BJ (cell line): ENCODE measurements around the gene SRP9. TPM values are rescaled to one million over a fixed set of nuclear protein-coding genes. Genes with fewer than 3 reads are reported as not detected.
"Not testable (repeated sequence)": the region's sequence is repeated elsewhere in the genome, so short reads cannot be mapped to it uniquely, and the experiment has no call there.

Source experiments
- CTCF ChIA-PET: fragments of 350-600 bp; formaldehyde crosslinking; extraction: SDS; loops from one replicate; lab custom pipeline; 2021; ENCODE audit warnings: antibody characterized with exemption, inconsistent platforms; lab: Yijun Ruan, JAX
- POLR2A ChIA-PET: fragments of 300-600 bp; sonication (Branson Sonifier 250); formaldehyde crosslinking; extraction: SDS; loops from one replicate; lab custom pipeline; 2021; ENCODE audit warnings: antibody characterized with exemption; lab: Charles Lee
- DNase-seq: peaks from one replicate; pipeline ENCODE4 v3.0.0-alpha.2; 2011; ENCODE audit warnings: low read depth
- H3K27me3 ChIP-seq: 2 replicates; pipeline ENCODE4 v1.6.0; 2011; ENCODE audit warnings: low read length; ENCODE audit not compliant: control insufficient read depth, insufficient read depth
- H3K36me3 ChIP-seq: 2 replicates; pipeline ENCODE4 v1.5.1; 2011; ENCODE audit warnings: low read length; ENCODE audit not compliant: control insufficient read depth, insufficient read depth
- H3K4me3 ChIP-seq: 2 replicates; pipeline ENCODE4 v1.5.1; 2011; ENCODE audit warnings: low read depth, mild to moderate bottlenecking, control low read depth, low read length
- CTCF ChIP-seq: IDR thresholded peaks from 2 replicates; pipeline ENCODE4 v1.5.1; 2011; ENCODE audit warnings: low read depth, mild to moderate bottlenecking, control low read depth, inconsistent platforms, low read length, moderate library complexity; ENCODE audit not compliant: insufficient read depth
- polyA plus RNA-seq: library from polyadenylated mRNA; depleted of rRNA; stranded (reverse); fragments of >200 nt; gene quantifications from 2 replicates; pipeline ENCODE4 v1.2.3, GENCODE V29; 2011

SRP9 gene
- polyA plus RNA-seq, 1 experiment, result 250 TPM

DNA sequence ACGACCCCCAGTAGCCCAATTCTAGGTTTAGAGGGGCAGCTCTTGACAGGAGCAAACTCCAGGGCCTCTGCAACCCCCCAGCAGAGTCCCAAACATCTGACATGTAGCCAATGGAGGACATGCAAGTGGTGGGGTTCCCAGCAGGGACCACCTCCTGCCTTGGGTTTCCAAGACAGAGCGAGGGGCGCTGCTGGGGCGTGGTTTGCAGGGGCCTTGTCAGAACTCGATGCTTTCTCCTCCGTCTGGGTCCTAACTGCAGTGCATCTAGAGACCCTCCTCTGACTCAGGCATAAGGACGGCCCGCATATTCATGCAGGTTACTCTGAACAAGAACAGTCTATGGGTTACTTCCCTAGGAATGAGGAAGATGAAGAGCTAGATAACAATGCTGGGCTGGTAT, 49.5 kb downstream of the SRP9 start:
- ChIA-PET CTCF (interaction anchor here (1.1 to 1.2 kb wide), 2 partner anchors 13 to 352 kb away, joined by 3 to 5 read pairs; no protein-coding TSS in a partner anchor), POLR2A (no interaction called here)
- DNase-seq, result no peak
- TF ChIP-seq CTCF, result no peak
- Histone ChIP-seq H3K4me3 (no peak overlapping the region), H3K36me3 (0 out of 2 replicates have a peak, but pooled peaks cover 2% of the 10 kb centered on the region), H3K27me3 (no peaks in the 10 kb centered on the region)

GRCh38 chr1:225828706-225829345, 51.2 kb downstream of the SRP9 start:
- no peak for DNase-seq
- ChIA-PET POLR2A (no interaction called here), CTCF (no interaction called here)
- Histone ChIP-seq H3K4me3 (no peak overlapping the region), H3K36me3 (no peaks in the 10 kb centered on the region), H3K27me3 (no peaks in the 10 kb centered on the region)
- no peak for TF ChIP-seq CTCF

GRCh38 chr1:225830841-225831240, 53.2 kb downstream of the SRP9 start:
- Histone ChIP-seq H3K36me3 (no peaks in the 10 kb centered on the region), H3K4me3 (no peak overlapping the region), H3K27me3 (no peaks in the 10 kb centered on the region)
- DNase-seq, result no peak
- CTCF ChIA-PET, result no interaction called here
- TF ChIP-seq CTCF, result no peak
- POLR2A ChIA-PET, result no interaction called here

- no peak for TF ChIP-seq CTCF
- ChIA-PET POLR2A (interaction anchor here (0.5 to 0.8 kb wide), 4 partner anchors 20 to 350 kb away, joined by 3 to 10 read pairs (median 8); partner anchors contain the start of gene EPHX1), CTCF (interaction anchor here (0.6 to 3.1 kb wide), 7 partner anchors 10 to 360 kb away, joined by 3 to 12 read pairs (median 4); partner anchors contain the start of gene SRP9)
- peaks cover 5% of the 10 kb centered on the region; the same call in 1 of the 2 replicates for H3K36me3 ChIP-seq
- no peaks in the 10 kb centered on the region for H3K27me3 ChIP-seq
- DNase-seq, result peak; percentile 39
- H3K4me3 ChIP-seq, result no peak overlapping the region
These were observed 57.0 kb downstream of the SRP9 start for GRCh38 chr1:225834417-225835329.

DNA sequence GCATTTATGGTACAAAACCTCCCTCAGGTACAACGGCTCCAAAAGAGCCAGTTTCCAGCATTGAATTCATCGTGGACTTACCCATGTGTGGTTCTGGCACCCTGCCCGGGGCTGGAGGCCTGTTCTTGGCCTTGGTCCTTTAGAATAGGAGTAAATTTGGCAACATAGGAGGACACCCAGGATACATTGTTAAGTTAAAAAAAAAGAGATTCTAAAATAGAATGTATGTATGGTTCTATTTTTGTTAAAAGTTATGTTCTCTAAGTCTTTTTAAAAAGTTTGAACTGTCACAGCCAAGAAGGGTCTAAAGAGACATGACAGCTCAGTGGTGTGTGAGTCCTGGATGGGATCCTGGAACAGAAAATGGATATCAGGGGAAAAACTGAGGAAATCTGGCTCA, 58.2 kb downstream of the SRP9 start:
- DNase-seq, result no peak
- Histone ChIP-seq H3K27me3 (no peaks in the 10 kb centered on the region), H3K36me3 (peaks cover 5% of the 10 kb centered on the region; the same call in 1 of the 2 replicates), H3K4me3 (no peak overlapping the region)
- ChIA-PET POLR2A (no interaction called here), CTCF (interaction anchor here (0.9 to 1.1 kb wide), 2 partner anchors 152 to 360 kb away, joined by 3 read pairs; no protein-coding TSS in a partner anchor)
- TF ChIP-seq CTCF, result no peak

DNA sequence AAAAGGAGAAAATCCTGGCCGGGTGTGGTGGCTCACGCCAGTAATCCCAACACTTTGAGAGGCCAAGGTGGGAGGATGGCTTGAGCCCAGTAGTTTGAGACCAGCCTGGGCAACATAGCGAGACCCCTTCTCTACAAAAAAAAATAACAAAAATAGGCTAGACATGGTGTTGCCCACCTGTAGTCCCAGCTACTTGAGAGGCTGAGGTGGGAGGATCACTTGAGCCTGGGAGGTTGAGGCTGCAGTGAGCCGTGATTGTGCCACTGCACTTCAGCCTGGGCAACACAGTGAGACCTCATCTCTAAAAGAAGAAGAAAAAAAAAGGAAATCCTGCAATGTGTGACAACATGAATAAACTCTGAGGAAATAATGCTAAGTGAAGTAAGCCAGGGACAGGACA, 58.7 kb downstream of the SRP9 start:
- H3K36me3 ChIP-seq, DNase-seq, POLR2A ChIA-PET, H3K27me3 ChIP-seq, H3K4me3 ChIP-seq: not testable (repeated sequence)
- CTCF ChIA-PET, result interaction anchor here (0.6 to 0.9 kb wide), 2 partner anchors 62 to 361 kb away, joined by 3 read pairs; no protein-coding TSS in a partner anchor
